HAP-1 (cell line): Measurements from ENCODE around the gene KIFC3.
"Not testable (repeated sequence)": the region's sequence is repeated elsewhere in the genome, so short reads cannot be mapped to it uniquely, and the experiment has no call there.

Experiments used
- DNase-seq, 2 experiments: peaks; one replicate each; pipeline ENCODE4 v3.0.0-alpha.2; 2016 to 2020; ENCODE audit warnings: low spot score in 2 of 2
- H3K27me3 ChIP-seq: fragments of 250-450 bp; sonication (Bioruptor Pico); 2 replicates; pipeline ENCODE4 v1.5.1; 2020; ENCODE audit warnings: low read depth, mild to moderate bottlenecking, moderate library complexity
- H3K36me3 ChIP-seq: fragments of 250-450 bp; sonication (Bioruptor Pico); replicated peaks from 2 replicates; pipeline ENCODE4 v1.5.1; 2020; ENCODE audit warnings: mild to moderate bottlenecking
- H3K4me1 ChIP-seq: fragments of 250-450 bp; sonication (Bioruptor Pico); 2 replicates; pipeline ENCODE4 v1.5.1; 2020; ENCODE audit warnings: mild to moderate bottlenecking
- H3K4me3 ChIP-seq: fragments of 250-450 bp; sonication (Bioruptor Pico); 2 replicates; pipeline ENCODE4 v1.5.1; 2020; ENCODE audit warnings: mild to moderate bottlenecking, moderate library complexity
- H3K9me3 ChIP-seq: fragments of 250-450 bp; sonication (Bioruptor Pico); 2 replicates; pipeline ENCODE4 v1.5.1; 2020; ENCODE audit warnings: mild to moderate bottlenecking, moderate library complexity
- in situ Hi-C: fragments of 300-500 bp; cut with MboI; formaldehyde crosslinking; loops from 3 replicates; pipeline ENCODE4 v1.14.3; 2020; ENCODE audit warnings: low sequenced_read_pairs, inconsistent platforms, mixed read lengths

KIFC3 gene

GRCh38 chr16:57803134-57803990, 1.1 kb upstream of the KIFC3 start:
- no peak for DNase-seq
- Histone ChIP-seq H3K9me3 (no peaks in the 10 kb centered on the region), H3K4me1 (peaks cover 8% of the 10 kb centered on the region), H3K36me3 (no peaks in the 10 kb centered on the region), H3K4me3 (no peak overlapping the region), H3K27me3 (no peaks in the 10 kb centered on the region)
- in situ Hi-C loops, result no loop called here

GRCh38 chr16:57801809-57802340, 416 bp downstream of the KIFC3 start:
- peak in 1 of 2 experiments; percentile 74 for DNase-seq
- H3K9me3 ChIP-seq, result no peaks in the 10 kb centered on the region

GRCh38 chr16:57801098-57801808, 1.0 kb downstream of the KIFC3 start:
- no peaks in the 10 kb centered on the region; the same call in 1 of the 2 replicates for H3K36me3 ChIP-seq
- in situ Hi-C loops, result no loop called here
- no peak for DNase-seq
- H3K4me3 ChIP-seq, result peak overlapping the region; percentile 43
- peaks cover 6% of the 10 kb centered on the region for H3K4me1 ChIP-seq
- H3K27me3 ChIP-seq, result no peaks in the 10 kb centered on the region
- H3K9me3 ChIP-seq, result no peaks in the 10 kb centered on the region

More at GRCh38 chr16:57801809-57802340, 416 bp downstream of the KIFC3 start:
- H3K27me3 ChIP-seq, result no peaks in the 10 kb centered on the region
- in situ Hi-C loops, result no loop called here
- peak overlapping the region; percentile 43 for H3K4me3 ChIP-seq
- H3K4me1 ChIP-seq, result peaks cover 6% of the 10 kb centered on the region
- H3K36me3 ChIP-seq, result no peaks in the 10 kb centered on the region

GRCh38 chr16:57800200-57801097, 1.8 kb downstream of the KIFC3 start:
- in situ Hi-C loops, result no loop called here
- no peaks in the 10 kb centered on the region; the same call in 1 of the 2 replicates for H3K36me3 ChIP-seq
- no peaks in the 10 kb centered on the region for H3K27me3 ChIP-seq
- no peak for DNase-seq
- H3K9me3 ChIP-seq, result no peaks in the 10 kb centered on the region
- no peak overlapping the region for H3K4me3 ChIP-seq
- H3K4me1 ChIP-seq, result peaks cover 6% of the 10 kb centered on the region

- peaks cover 6% of the 10 kb centered on the region for H3K4me1 ChIP-seq
- no peaks in the 10 kb centered on the region for H3K27me3 ChIP-seq
- H3K36me3 ChIP-seq, result no peaks in the 10 kb centered on the region; the same call in 1 of the 2 replicates
- DNase-seq, result no peak
- no peak overlapping the region for H3K4me3 ChIP-seq
- no peaks in the 10 kb centered on the region for H3K9me3 ChIP-seq
- in situ Hi-C loops, result no loop called here
Measured at GRCh38 chr16:57799600-57800199, 2.6 kb downstream of the KIFC3 start.

- H3K9me3 ChIP-seq, result no peaks in the 10 kb centered on the region
- H3K4me1 ChIP-seq, result peaks cover 6% of the 10 kb centered on the region
- H3K27me3 ChIP-seq, result no peaks in the 10 kb centered on the region
- H3K36me3 ChIP-seq, result no peaks in the 10 kb centered on the region; the same call in 1 of the 2 replicates
- DNase-seq, result no peak
- H3K4me3 ChIP-seq, result no peak overlapping the region
- in situ Hi-C loops, result no loop called here
Measured at GRCh38 chr16:57798953-57799599, 3.2 kb downstream of the KIFC3 start.

- DNase-seq, result no peak
- in situ Hi-C loops, result no loop called here
- Histone ChIP-seq H3K9me3 (no peaks in the 10 kb centered on the region), H3K36me3 (no peaks in the 10 kb centered on the region; the same call in 1 of the 2 replicates), H3K4me3 (no peak overlapping the region), H3K27me3 (no peaks in the 10 kb centered on the region), H3K4me1 (peaks cover 6% of the 10 kb centered on the region)
Measured at GRCh38 chr16:57798267-57798810, 4.0 kb downstream of the KIFC3 start.

GRCh38 chr16:57797526-57798266, 4.6 kb downstream of the KIFC3 start:
- Histone ChIP-seq H3K4me3 (no peak overlapping the region), H3K9me3 (no peaks in the 10 kb centered on the region), H3K4me1 (peaks cover 5% of the 10 kb centered on the region), H3K27me3 (no peaks in the 10 kb centered on the region), H3K36me3 (no peaks in the 10 kb centered on the region; the same call in 1 of the 2 replicates)
- no peak for DNase-seq
- in situ Hi-C loops, result no loop called here

GRCh38 chr16:57797216-57797525, 5.1 kb downstream of the KIFC3 start:
- no peaks in the 10 kb centered on the region; the same call in 1 of the 2 replicates for H3K36me3 ChIP-seq
- H3K4me3 ChIP-seq, result no peak overlapping the region
- no peak for DNase-seq
- no peaks in the 10 kb centered on the region for H3K27me3 ChIP-seq
- H3K4me1 ChIP-seq, result peaks cover 2% of the 10 kb centered on the region; the same call in 1 of the 2 replicates
- no peaks in the 10 kb centered on the region for H3K9me3 ChIP-seq
- in situ Hi-C loops, result no loop called here

GRCh38 chr16:57796014-57796413, 6.3 kb downstream of the KIFC3 start:
- H3K4me3 ChIP-seq, in situ Hi-C loops, H3K4me1 ChIP-seq: not testable (repeated sequence)

GRCh38 chr16:57795431-57795878, 6.8 kb downstream of the KIFC3 start:
- H3K36me3 ChIP-seq, result no peaks in the 10 kb centered on the region; the same call in 1 of the 2 replicates
- in situ Hi-C loops, result no loop called here
- H3K4me3 ChIP-seq, result no peak overlapping the region
- DNase-seq, result peak; percentile 36 to 61
- H3K27me3 ChIP-seq, result no peaks in the 10 kb centered on the region
- H3K9me3 ChIP-seq, result no peaks in the 10 kb centered on the region
- no peaks in the 10 kb centered on the region for H3K4me1 ChIP-seq

More at GRCh38 chr16:57796014-57796413, 6.3 kb downstream of the KIFC3 start:
- not testable (repeated sequence) for H3K27me3 ChIP-seq, DNase-seq, H3K9me3 ChIP-seq, H3K36me3 ChIP-seq
